Measurements from ENCODE around the gene FETUB.
"Not testable (repeated sequence)": the region's sequence is repeated elsewhere in the genome, so short reads cannot be mapped to it uniquely, and the experiment has no call there.

Gene FETUB

DNA sequence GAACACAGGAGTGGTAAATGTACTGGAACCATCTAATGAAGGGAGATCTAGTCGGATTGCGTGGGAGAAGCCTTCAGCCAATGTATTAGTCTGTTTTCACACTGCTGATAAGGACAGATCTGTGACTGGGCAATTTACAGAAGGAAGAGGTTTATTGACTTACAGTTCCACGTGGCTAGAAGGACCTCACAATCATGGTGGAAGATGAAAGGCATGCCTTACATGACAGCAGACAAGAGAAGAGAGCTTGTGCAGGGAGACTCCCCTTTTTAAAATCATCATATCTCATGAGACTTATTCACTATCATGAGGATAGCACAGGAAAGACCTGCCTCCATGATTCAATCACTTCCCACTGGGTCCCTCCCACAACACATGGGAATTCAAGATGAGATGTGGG is 42.6 kb downstream of the FETUB start:
- H3K9me3 ChIP-seq (ENCODE audit: control insufficient read depth, low read length) = peaks cover 8% of the 10 kb centered on the region
- no peaks in the 10 kb centered on the region for H3K36me3 ChIP-seq (ENCODE audit: control insufficient read depth, insufficient read depth, low read length)
- no peaks in the 10 kb centered on the region for H3K4me1 ChIP-seq (ENCODE audit: control insufficient read depth, insufficient read depth, low read length, poor library complexity, severe bottlenecking)
- WGBS, 2 experiments (ENCODE audit: insufficient coverage in 2 of 2) = 65 to 74% methylated on average over 3 of the region's 3 CpGs
- no peak overlapping the region for H3K27ac ChIP-seq (ENCODE audit: low read depth, low read length, severe bottlenecking)
- H3K4me3 ChIP-seq (ENCODE audit: extremely low read depth, insufficient read depth, low read length, poor library complexity, severe bottlenecking) = no peak overlapping the region

DNA sequence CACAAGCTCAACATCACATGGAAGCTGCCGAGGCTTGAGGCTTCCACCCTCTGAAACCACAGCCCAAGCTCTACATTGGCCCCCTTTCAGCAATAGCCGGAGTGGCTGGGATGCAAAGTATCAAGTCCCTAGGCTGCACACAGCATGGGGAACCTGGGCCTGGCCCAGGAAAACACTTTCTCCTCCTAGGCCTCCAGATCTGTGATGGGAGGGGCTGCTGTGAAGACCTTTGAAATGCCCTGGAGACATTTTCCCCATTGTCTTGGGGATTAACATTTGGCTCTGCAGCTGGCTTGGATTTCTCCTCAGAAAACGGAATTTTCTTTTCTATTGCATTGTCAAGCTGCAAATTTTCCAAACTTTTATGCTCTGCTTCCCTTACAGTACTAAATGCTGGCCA is 43.8 kb downstream of the FETUB start:
- Histone ChIP-seq H3K27ac (ENCODE audit: low read depth, low read length, severe bottlenecking) (no peak overlapping the region), H3K4me3 (ENCODE audit: extremely low read depth, insufficient read depth, low read length, poor library complexity, severe bottlenecking) (no peak overlapping the region), H3K4me1 (ENCODE audit: control insufficient read depth, insufficient read depth, low read length, poor library complexity, severe bottlenecking) (no peaks in the 10 kb centered on the region), H3K36me3 (ENCODE audit: control insufficient read depth, insufficient read depth, low read length) (no peaks in the 10 kb centered on the region), H3K9me3 (ENCODE audit: control insufficient read depth, low read length) (peaks cover 8% of the 10 kb centered on the region)
- 62 to 63% methylated on average over 2 of the region's 3 CpGs for WGBS, 2 experiments (ENCODE audit: insufficient coverage in 2 of 2)

DNA sequence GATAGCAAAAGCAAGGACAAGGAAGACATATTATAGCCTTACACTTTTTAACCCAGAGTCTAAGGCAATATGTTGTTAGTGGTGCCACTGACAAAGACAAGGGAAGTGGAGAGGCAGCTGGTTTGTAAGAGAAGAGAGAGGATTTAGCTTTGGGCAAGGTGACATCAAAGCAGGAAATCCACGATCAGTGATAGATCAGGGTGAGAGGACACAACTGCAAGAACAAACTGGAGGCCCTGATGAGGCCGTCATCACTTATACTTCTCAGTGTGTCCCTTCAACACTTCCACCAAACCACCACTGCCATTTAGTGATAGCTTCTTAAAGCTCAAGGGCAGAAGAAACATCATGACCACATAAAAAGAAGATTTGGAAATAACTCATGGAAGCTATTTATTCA is 46.3 kb downstream of the FETUB start:
- 71 to 100% methylated on average over 1 of the region's 2 CpGs for WGBS, 2 experiments (ENCODE audit: insufficient coverage in 2 of 2)
- not testable (repeated sequence) for H3K4me3 ChIP-seq (ENCODE audit: extremely low read depth, insufficient read depth, low read length, poor library complexity, severe bottlenecking); H3K4me1 ChIP-seq (ENCODE audit: control insufficient read depth, insufficient read depth, low read length, poor library complexity, severe bottlenecking); H3K27ac ChIP-seq (ENCODE audit: low read depth, low read length, severe bottlenecking); H3K36me3 ChIP-seq (ENCODE audit: control insufficient read depth, insufficient read depth, low read length); H3K9me3 ChIP-seq (ENCODE audit: control insufficient read depth, low read length)

DNA sequence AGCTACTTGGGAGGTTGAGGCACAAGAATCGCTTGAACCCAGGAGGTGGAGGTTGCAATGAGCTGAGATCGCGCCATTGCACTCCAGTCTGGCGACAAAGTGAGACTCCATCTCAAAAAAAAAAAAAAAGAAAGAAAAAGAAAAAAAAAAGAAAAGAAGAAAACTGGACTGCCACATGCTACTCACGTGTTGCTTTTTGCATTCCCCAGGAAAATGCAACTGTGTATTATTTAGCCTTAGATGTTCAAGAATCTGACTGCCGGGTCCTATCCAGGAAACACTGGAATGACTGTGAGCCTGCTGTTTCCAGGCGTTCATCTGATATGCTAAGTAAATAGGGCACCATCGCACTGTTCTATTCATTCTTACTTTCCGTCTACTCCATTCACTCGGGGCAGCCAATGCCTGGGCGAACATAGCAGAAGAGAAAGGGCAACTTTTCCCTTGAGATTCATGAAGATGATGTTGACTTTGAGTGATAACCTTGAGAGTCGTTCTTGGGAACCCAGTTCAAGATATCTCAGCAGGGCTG is 47.0 kb downstream of the FETUB start:
- H3K27ac ChIP-seq (ENCODE audit: low read depth, low read length, severe bottlenecking) = no peak overlapping the region
- no peak overlapping the region for H3K4me3 ChIP-seq (ENCODE audit: extremely low read depth, insufficient read depth, low read length, poor library complexity, severe bottlenecking)
- no peaks in the 10 kb centered on the region for H3K4me1 ChIP-seq (ENCODE audit: control insufficient read depth, insufficient read depth, low read length, poor library complexity, severe bottlenecking)
- H3K9me3 ChIP-seq (ENCODE audit: control insufficient read depth, low read length) = peaks cover 8% of the 10 kb centered on the region
- WGBS, 2 experiments (ENCODE audit: insufficient coverage in 2 of 2) = 93 to 97% methylated on average over 5 to 6 of the region's 12 CpGs
- no peaks in the 10 kb centered on the region for H3K36me3 ChIP-seq (ENCODE audit: control insufficient read depth, insufficient read depth, low read length)

DNA sequence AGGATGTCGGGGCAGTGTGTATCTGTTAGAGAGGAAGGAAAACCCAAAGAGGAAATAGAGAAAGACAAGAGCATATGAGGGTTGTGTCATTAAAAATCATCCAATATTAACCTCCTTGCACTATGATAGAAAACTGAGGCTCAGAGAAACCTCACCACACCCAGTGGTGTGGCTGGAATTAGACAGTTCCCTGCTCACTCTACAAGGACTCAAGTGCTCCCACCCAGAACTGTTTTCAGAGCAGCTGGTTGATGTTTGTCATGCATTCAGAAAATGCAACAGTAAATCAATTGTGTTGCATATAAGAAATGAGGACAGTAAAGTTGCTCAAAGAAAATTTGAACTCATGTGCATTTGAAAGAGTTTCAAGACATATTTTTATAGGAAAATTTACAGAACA is 50.1 kb downstream of the FETUB start:
- WGBS, 2 experiments (ENCODE audit: insufficient coverage in 2 of 2) = no CpG with 5 or more reads among the region's 1 CpG
- H3K36me3 ChIP-seq (ENCODE audit: control insufficient read depth, insufficient read depth, low read length); H3K4me3 ChIP-seq (ENCODE audit: extremely low read depth, insufficient read depth, low read length, poor library complexity, severe bottlenecking); H3K27ac ChIP-seq (ENCODE audit: low read depth, low read length, severe bottlenecking); H3K4me1 ChIP-seq (ENCODE audit: control insufficient read depth, insufficient read depth, low read length, poor library complexity, severe bottlenecking); H3K9me3 ChIP-seq (ENCODE audit: control insufficient read depth, low read length): not testable (repeated sequence)

DNA sequence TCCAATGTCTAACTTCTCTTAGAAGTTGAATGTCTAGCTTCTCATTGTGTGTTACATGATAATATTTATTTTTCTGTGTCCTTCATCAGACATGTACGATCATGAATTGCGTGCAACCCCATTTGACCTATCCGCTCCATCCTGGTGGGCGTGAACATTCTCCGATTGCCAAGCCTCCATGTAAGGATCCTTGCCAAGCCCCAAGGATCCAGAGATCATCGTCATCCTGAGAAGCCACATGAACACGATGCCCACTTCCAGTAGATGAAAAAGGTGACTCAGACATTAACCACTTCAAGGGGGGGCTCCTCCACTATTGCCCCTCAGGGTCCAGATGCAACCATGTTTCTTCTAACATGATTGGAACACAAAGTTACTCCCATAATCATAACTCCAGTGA is 51.5 kb downstream of the FETUB start:
- H3K9me3 ChIP-seq (ENCODE audit: control insufficient read depth, low read length) = no peaks in the 10 kb centered on the region
- H3K36me3 ChIP-seq (ENCODE audit: control insufficient read depth, insufficient read depth, low read length) = no peaks in the 10 kb centered on the region
- 88 to 96% methylated on average over 6 to 7 of the region's 7 CpGs for WGBS, 2 experiments (ENCODE audit: insufficient coverage in 2 of 2)
- no peak overlapping the region for H3K27ac ChIP-seq (ENCODE audit: low read depth, low read length, severe bottlenecking)
- H3K4me3 ChIP-seq (ENCODE audit: extremely low read depth, insufficient read depth, low read length, poor library complexity, severe bottlenecking) = no peak overlapping the region
- H3K4me1 ChIP-seq (ENCODE audit: control insufficient read depth, insufficient read depth, low read length, poor library complexity, severe bottlenecking) = no peaks in the 10 kb centered on the region

DNA sequence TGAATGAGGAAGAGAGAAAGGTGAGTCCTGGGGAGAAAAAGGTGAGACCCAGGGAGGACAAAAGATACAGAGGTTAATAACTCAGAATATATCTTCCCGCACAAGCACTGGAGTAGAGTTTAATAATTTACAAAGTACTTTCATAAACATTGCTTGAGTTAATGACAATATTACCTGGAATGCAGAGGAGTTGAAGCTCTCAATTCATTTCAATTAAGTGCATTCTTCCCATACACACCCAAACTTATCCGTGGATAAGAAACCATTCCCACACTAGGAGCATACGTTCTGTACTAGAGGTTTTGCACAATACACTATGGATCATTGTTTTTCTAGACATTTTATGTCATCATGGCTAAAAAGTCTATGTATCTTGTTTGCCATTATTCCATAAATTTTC is 53.6 kb downstream of the FETUB start:
- no peaks in the 10 kb centered on the region for H3K36me3 ChIP-seq (ENCODE audit: control insufficient read depth, insufficient read depth, low read length)
- H3K4me1 ChIP-seq (ENCODE audit: control insufficient read depth, insufficient read depth, low read length, poor library complexity, severe bottlenecking) = no peaks in the 10 kb centered on the region
- no peaks in the 10 kb centered on the region for H3K9me3 ChIP-seq (ENCODE audit: control insufficient read depth, low read length)
- 93 to 100% methylated on average over 2 of the region's 3 CpGs for WGBS, 2 experiments (ENCODE audit: insufficient coverage in 2 of 2)
- no peak overlapping the region for H3K4me3 ChIP-seq (ENCODE audit: extremely low read depth, insufficient read depth, low read length, poor library complexity, severe bottlenecking)
- no peak overlapping the region for H3K27ac ChIP-seq (ENCODE audit: low read depth, low read length, severe bottlenecking)

DNA sequence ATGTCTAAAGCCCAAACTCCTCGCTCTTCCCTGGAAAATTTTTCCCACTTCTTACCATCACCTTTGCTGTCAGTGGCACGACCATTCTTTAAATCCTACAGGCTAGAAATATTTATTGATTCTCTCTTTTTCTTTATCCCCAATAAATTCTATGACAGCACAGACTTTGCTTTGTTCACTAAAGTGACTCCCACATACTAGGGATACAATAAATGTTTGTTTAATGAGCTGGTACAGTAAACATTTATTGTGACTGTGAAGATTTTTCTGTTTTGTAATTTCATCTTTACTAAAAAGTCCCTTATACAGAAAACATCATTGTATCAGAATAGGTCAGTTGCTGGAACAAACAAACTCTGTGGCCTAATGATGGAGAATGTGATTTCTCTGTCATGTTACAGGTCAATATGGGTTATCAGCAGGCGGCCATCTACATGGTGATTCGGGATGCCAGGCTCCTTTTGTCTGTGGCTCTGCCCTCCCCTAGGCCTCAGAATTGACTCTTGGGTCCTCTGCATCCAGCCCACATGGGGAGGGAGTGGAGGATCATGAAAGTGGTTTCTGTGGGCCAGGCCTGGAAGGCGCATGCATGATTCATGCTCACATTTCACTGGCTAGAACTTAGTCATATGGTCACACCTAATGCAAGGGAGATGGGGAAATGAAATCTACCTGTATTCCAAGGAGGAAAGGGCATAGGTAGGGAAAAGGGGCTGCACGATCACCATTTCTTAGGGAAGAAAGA is 54.3 kb downstream of the FETUB start:
- H3K36me3 ChIP-seq (ENCODE audit: control insufficient read depth, insufficient read depth, low read length) = no peaks in the 10 kb centered on the region
- no peak overlapping the region for H3K4me3 ChIP-seq (ENCODE audit: extremely low read depth, insufficient read depth, low read length, poor library complexity, severe bottlenecking)
- H3K9me3 ChIP-seq (ENCODE audit: control insufficient read depth, low read length) = no peaks in the 10 kb centered on the region
- no peak overlapping the region for H3K27ac ChIP-seq (ENCODE audit: low read depth, low read length, severe bottlenecking)
- no peaks in the 10 kb centered on the region for H3K4me1 ChIP-seq (ENCODE audit: control insufficient read depth, insufficient read depth, low read length, poor library complexity, severe bottlenecking)
- WGBS, 2 experiments (ENCODE audit: insufficient coverage in 2 of 2) = 62 to 74% methylated on average over 3 to 4 of the region's 6 CpGs

DNA sequence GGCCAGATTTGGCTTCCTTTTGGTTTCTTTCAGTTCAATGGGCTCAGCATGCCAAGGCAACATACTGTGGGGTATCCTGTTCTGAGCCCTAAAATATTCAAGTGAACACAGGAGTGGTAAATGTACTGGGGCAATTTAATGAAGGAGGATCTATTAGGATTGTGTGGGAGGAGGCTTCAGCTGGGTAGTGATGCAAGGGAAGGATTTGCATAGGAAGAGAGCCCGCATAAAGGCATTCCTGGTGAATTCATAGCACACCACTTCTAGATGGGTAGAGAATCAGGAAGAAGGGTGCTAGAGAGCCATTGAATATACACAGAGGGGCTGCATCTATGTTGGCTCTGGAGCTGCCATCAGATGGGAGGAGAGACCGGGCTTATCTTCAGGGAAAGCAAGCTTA is 56.3 kb downstream of the FETUB start:
- Histone ChIP-seq H3K27ac (ENCODE audit: low read depth, low read length, severe bottlenecking) (no peak overlapping the region), H3K4me3 (ENCODE audit: extremely low read depth, insufficient read depth, low read length, poor library complexity, severe bottlenecking) (no peak overlapping the region), H3K4me1 (ENCODE audit: control insufficient read depth, insufficient read depth, low read length, poor library complexity, severe bottlenecking) (no peaks in the 10 kb centered on the region), H3K36me3 (ENCODE audit: control insufficient read depth, insufficient read depth, low read length) (no peaks in the 10 kb centered on the region), H3K9me3 (ENCODE audit: control insufficient read depth, low read length) (no peaks in the 10 kb centered on the region)
- 100% methylated on average over 1 of the region's 2 CpGs for WGBS, 2 experiments (ENCODE audit: insufficient coverage in 2 of 2)

DNA sequence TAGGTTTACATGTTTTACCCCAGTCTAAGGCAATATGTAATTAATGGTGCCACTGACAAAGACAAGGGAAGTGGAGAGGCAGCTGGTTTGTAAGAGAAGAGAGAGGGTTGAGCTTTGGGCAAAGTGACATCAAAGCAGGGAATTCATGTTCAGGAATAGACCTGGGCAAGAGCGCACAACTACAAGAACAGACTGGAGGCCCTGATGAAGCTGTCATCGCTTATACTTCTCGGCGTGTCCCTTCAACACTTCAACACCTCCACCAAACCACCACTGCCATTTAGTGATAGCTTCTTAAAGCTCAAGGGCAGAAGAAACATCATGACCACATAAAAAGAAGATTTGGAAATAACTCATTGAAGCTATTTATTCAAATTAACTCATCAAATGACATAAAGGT is 57.3 kb downstream of the FETUB start:
- Histone ChIP-seq H3K9me3 (ENCODE audit: control insufficient read depth, low read length) (no peaks in the 10 kb centered on the region), H3K36me3 (ENCODE audit: control insufficient read depth, insufficient read depth, low read length) (no peaks in the 10 kb centered on the region), H3K4me3 (ENCODE audit: extremely low read depth, insufficient read depth, low read length, poor library complexity, severe bottlenecking) (no peak overlapping the region), H3K27ac (ENCODE audit: low read depth, low read length, severe bottlenecking) (no peak overlapping the region), H3K4me1 (ENCODE audit: control insufficient read depth, insufficient read depth, low read length, poor library complexity, severe bottlenecking) (no peaks in the 10 kb centered on the region)
- WGBS, 2 experiments (ENCODE audit: insufficient coverage in 2 of 2) = 89 to 100% methylated on average over 1 of the region's 4 CpGs

DNA sequence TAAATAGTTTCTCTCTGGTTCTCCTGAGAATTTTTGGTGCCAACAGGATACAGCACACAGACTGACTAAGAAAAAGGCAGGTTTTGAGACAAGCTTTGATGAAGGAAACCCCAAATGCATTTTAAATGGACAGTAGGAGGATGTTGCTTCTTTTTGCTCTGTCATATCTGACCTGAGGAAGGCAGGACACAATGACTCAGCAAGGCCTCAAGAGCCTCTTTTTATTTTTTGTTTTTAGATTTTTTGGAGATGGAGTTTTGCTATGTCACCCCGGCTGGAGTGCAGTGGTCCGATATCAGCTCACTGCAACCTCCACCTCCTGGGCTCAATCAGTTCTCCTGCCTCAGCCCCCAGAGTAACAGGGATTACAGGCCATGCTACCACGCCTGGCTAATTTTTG is 60.1 kb downstream of the FETUB start:
- H3K4me3 ChIP-seq (ENCODE audit: extremely low read depth, insufficient read depth, low read length, poor library complexity, severe bottlenecking) = no peak overlapping the region
- no peaks in the 10 kb centered on the region for H3K4me1 ChIP-seq (ENCODE audit: control insufficient read depth, insufficient read depth, low read length, poor library complexity, severe bottlenecking)
- H3K9me3 ChIP-seq (ENCODE audit: control insufficient read depth, low read length) = no peaks in the 10 kb centered on the region
- no peak overlapping the region for H3K27ac ChIP-seq (ENCODE audit: low read depth, low read length, severe bottlenecking)
- H3K36me3 ChIP-seq (ENCODE audit: control insufficient read depth, insufficient read depth, low read length) = no peaks in the 10 kb centered on the region
- WGBS, 2 experiments (ENCODE audit: insufficient coverage in 2 of 2) = 89 to 100% methylated on average over 2 to 3 of the region's 3 CpGs
